ENCODE measurements around the gene SLC6A8. TPM values are rescaled to one million over a fixed set of nuclear protein-coding genes. Genes with fewer than 3 reads are reported as not detected.

Gene SLC6A8
- polyA plus RNA-seq, 1 experiment = 6.9 TPM

GRCh38 chrX:153667281-153667955 is 20.3 kb upstream of the SLC6A8 start:
- POLR2A ChIA-PET = no interaction called here
- H3K27ac ChIP-seq (ENCODE audit: low read depth, low read length) = no peak overlapping the region
- H3K4me3 ChIP-seq (ENCODE audit: low read depth, low read length) = peak overlapping the region; percentile 20
- H3K9me3 ChIP-seq (ENCODE audit: control insufficient read depth, insufficient read depth, low read length) = no peaks in the 10 kb centered on the region; the same call in 1 of the 2 replicates
- TF ChIP-seq, protein P1, sequence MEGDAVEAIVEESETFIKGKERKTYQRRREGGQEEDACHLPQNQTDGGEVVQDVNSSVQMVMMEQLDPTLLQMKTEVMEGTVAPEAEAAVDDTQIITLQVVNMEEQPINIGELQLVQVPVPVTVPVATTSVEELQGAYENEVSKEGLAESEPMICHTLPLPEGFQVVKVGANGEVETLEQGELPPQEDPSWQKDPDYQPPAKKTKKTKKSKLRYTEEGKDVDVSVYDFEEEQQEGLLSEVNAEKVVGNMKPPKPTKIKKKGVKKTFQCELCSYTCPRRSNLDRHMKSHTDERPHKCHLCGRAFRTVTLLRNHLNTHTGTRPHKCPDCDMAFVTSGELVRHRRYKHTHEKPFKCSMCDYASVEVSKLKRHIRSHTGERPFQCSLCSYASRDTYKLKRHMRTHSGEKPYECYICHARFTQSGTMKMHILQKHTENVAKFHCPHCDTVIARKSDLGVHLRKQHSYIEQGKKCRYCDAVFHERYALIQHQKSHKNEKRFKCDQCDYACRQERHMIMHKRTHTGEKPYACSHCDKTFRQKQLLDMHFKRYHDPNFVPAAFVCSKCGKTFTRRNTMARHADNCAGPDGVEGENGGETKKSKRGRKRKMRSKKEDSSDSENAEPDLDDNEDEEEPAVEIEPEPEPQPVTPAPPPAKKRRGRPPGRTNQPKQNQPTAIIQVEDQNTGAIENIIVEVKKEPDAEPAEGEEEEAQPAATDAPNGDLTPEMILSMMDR (IDR thresholded peaks at IDR 0.05; ENCODE audit: low read depth, low read length) = no peak
- no peak for DNase-seq (ENCODE audit: low read depth, low spot score)
- CTCF ChIA-PET = interaction anchor here (0.6 to 5.1 kb wide), 23 partner anchors 8 to 849 kb away, joined by 3 to 64 read pairs (median 8); partner anchors contain the start of genes BGN and CCNQ
- H3K27me3 ChIP-seq (ENCODE audit: control insufficient read depth, insufficient read depth, low read length) = peaks cover 11% of the 10 kb centered on the region

DNA sequence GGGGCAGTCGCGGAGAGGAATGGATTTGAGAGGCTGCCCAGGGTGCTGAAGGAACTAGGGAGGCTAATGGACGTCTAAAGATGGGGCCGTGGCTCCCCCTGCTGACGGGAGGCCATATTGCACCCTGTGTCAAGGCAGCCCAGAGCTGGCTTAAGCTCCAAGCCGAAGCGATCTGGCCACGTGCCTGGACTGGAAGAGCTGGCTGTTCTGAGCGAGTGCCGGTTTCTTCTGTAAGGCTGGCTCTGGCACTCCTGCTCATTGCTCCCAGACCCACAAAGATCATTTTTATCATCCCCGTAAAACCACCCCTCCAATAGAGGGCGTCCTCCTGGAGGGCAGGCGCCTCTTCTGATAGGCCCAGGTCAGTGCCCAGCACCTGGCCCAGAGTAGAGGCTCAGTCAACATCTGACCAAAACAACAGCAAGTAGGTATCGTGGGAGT is 19.8 kb upstream of the SLC6A8 start:
- peaks cover 11% of the 10 kb centered on the region for H3K27me3 ChIP-seq (ENCODE audit: control insufficient read depth, insufficient read depth, low read length)
- H3K4me3 ChIP-seq (ENCODE audit: low read depth, low read length) = peak overlapping the region; percentile 20; the same call in 1 of the 2 replicates
- POLR2A ChIA-PET = no interaction called here
- TF ChIP-seq, protein P1 (IDR thresholded peaks at IDR 0.05; ENCODE audit: low read depth, low read length) = peak; percentile 72
- H3K9me3 ChIP-seq (ENCODE audit: control insufficient read depth, insufficient read depth, low read length) = no peaks in the 10 kb centered on the region; the same call in 1 of the 2 replicates
- no peak overlapping the region for H3K27ac ChIP-seq (ENCODE audit: low read depth, low read length)
- CTCF ChIA-PET = interaction anchor here (0.6 to 5.1 kb wide), 19 partner anchors 8 to 849 kb away, joined by 3 to 64 read pairs (median 9); partner anchors contain the start of gene CCNQ
- peak; percentile 30 for DNase-seq (ENCODE audit: low read depth, low spot score)

DNA sequence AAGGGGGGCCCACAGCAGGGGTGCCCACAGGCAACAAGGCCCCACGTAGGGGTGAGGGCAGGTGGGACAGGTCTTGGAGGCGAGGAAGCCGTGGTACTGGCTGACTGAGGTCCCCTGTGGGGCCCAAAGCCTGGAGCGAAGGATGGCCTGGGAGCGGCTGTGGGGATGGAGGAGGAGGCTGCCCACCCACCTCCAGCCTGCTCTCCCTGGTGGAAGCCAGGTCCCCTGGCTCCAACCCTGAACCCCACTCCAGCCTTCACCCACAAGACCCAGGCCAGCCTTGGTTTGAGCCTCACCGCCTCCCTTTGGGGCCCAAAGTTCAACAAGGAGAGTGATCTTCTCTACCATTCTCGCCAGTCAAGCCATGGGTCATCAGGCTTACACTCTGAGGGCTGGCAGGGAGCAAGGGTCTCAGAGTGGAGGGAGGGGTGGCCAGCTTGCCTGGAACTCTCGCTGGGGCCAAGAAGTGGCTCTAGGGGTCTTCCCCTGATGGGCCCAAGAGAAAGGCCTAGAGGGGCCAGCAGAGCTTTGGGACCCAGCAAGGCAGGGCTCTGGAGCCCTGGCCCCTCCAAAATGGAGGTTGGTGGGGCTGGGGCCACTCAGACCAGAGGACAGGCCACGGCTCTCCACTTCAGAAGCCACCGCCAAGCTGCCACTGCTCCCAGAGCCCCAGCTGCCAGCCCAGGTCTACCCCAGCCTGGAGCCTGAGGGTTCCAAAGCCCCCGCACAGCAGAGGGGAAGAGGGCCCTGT is 19.1 kb upstream of the SLC6A8 start:
- TF ChIP-seq, protein P1 (IDR thresholded peaks at IDR 0.05; ENCODE audit: low read depth, low read length) = no peak

GRCh38 chrX:153669174-153669890 is 18.4 kb upstream of the SLC6A8 start:
- ChIA-PET CTCF (interaction anchor here (0.6 to 5.1 kb wide), 22 partner anchors 9 to 727 kb away, joined by 3 to 64 read pairs (median 5); partner anchors contain the start of gene CCNQ), POLR2A (no interaction called here)
- Histone ChIP-seq H3K27ac (ENCODE audit: low read depth, low read length) (no peak overlapping the region), H3K9me3 (ENCODE audit: control insufficient read depth, insufficient read depth, low read length) (no peaks in the 10 kb centered on the region; the same call in 1 of the 2 replicates), H3K27me3 (ENCODE audit: control insufficient read depth, insufficient read depth, low read length) (peaks cover 9% of the 10 kb centered on the region), H3K4me3 (ENCODE audit: low read depth, low read length) (no peak overlapping the region)
- TF ChIP-seq, protein P1 (IDR thresholded peaks at IDR 0.05; ENCODE audit: low read depth, low read length) = peak; percentile 63
- DNase-seq (ENCODE audit: low read depth, low spot score) = no peak

More for the DNA sequence above, 19.1 kb upstream of the SLC6A8 start:
- Histone ChIP-seq H3K27me3 (ENCODE audit: control insufficient read depth, insufficient read depth, low read length) (peaks cover 11% of the 10 kb centered on the region), H3K27ac (ENCODE audit: low read depth, low read length) (no peak overlapping the region), H3K4me3 (ENCODE audit: low read depth, low read length) (no peak overlapping the region), H3K9me3 (ENCODE audit: control insufficient read depth, insufficient read depth, low read length) (no peaks in the 10 kb centered on the region; the same call in 1 of the 2 replicates)
- CTCF ChIA-PET = interaction anchor here (0.6 to 5.1 kb wide), 30 partner anchors 10 to 850 kb away, joined by 3 to 64 read pairs (median 6); partner anchors contain the start of gene CCNQ
- POLR2A ChIA-PET = no interaction called here
- DNase-seq (ENCODE audit: low read depth, low spot score) = no peak

All from AG04450 (cell line).